ENCODE measurements around the gene DLL1. TPM values are rescaled to one million over a fixed set of nuclear protein-coding genes. Genes with fewer than 3 reads are reported as not detected.

Gene DLL1
- total and polyA plus RNA-seq, 9 of the 15 experiments (the other 6 are each of a cell fraction or from before 2014, with no cell fraction given): not detected

GRCh38 chr6:170294298-170294730, 3.4 kb upstream of the DLL1 start:
- Histone ChIP-seq H3K9me1 (ENCODE audit: control insufficient read depth, insufficient read depth, low read length) (no peaks in the 10 kb centered on the region), H3K4me2 (ENCODE audit: insufficient read depth, low read length) (no peak overlapping the region), H3K9ac (ENCODE audit: insufficient read depth in 1 of 2, low read depth in 2 of 2, low read length in 2 of 2) (no peak overlapping the region), H3K4me3 (no peak overlapping the region), H3K79me2 (ENCODE audit: control insufficient read depth, insufficient read depth, low read length) (no peaks in the 10 kb centered on the region), H3K9me3 (replicated peaks; ENCODE audit: control insufficient read depth, insufficient read depth, low read depth, low read length) (no peaks in the 10 kb centered on the region), H3K27ac (ENCODE audit: extremely low read depth, low read depth, low read length) (no peak overlapping the region), H3K4me1 (replicated peaks in 1 of 2; ENCODE audit: control insufficient read depth in 2 of 2, insufficient read depth in 2 of 2, low read length in 2 of 2) (peaks cover 0 to 46% of the 10 kb centered on the region in 2 experiments; a peak in 3 of 5 replicates), H3K36me3 (ENCODE audit: control insufficient read depth, insufficient read depth, low read length) (no peaks in the 10 kb centered on the region), H2AFZ (ENCODE audit: low read depth, low read length) (no peak overlapping the region), H4K20me1 (replicated peaks; ENCODE audit: control insufficient read depth, insufficient read depth, low read length) (peaks cover 12% of the 10 kb centered on the region), H3K27me3 (ENCODE audit: control insufficient read depth in 2 of 2, insufficient read depth in 2 of 2, low read length in 2 of 2) (peaks cover 77 to 85% of the 10 kb centered on the region in 2 experiments)
- 8% methylated on average over 2 of the region's 2 CpGs for WGBS (ENCODE audit: insufficient coverage, low coverage, missing lambda C conversion rate)
- ATAC-seq (no peak), DNase-seq (ENCODE audit: extremely low read depth in 1 of 4, low spot score in 3 of 4) (no peak), FAIRE-seq (no peak)
- in situ Hi-C loops (cut with MboI) (no loop called here), intact Hi-C loops (cut with micrococcal nuclease) (loop anchor here (5.0 to 10.0 kb wide), 2 partner anchors 133 to 220 kb away; no protein-coding TSS in a partner anchor)
- BruUV-seq (replicated peaks): no TSS peak
- POLR2A ChIA-PET: interaction anchor here (0.6 kb wide), 2 partner anchors 11 to 108 kb away, joined by 3 to 5 read pairs; no protein-coding TSS in a partner anchor
- CTCF ChIA-PET (ENCODE audit: low intra/inter-chr PET ratio): no interaction called here
- TF ChIP-seq SPI1 (IDR thresholded peaks at IDR 0.05; ENCODE audit: borderline replicate concordance, low read depth, low read length): no peak
- TF ChIP-seq SIN3A (IDR thresholded peaks at IDR 0.05; ENCODE audit: borderline replicate concordance in 2 of 2, control insufficient read depth in 1 of 2, low read depth in 2 of 2, low read length in 2 of 2): no peak
- TF ChIP-seq CBX2 (IDR thresholded peaks at IDR 0.05; ENCODE audit: insufficient read depth, low read length, poor library complexity, severe bottlenecking): peak; percentile 23
- no peak for TF ChIP-seq ZKSCAN8 (CRISPR knock-in tag; IDR thresholded peaks at IDR 0.05)
- TF ChIP-seq POLR2H (tag; IDR thresholded peaks at IDR 0.05; ENCODE audit: low read depth): no peak
- peak; percentile 82 for TF ChIP-seq CBX8 (IDR thresholded peaks at IDR 0.05; ENCODE audit: borderline replicate concordance, extremely low read depth, low read depth, low read length, poor library complexity, severe bottlenecking)
- no peak for TF ChIP-seq FIP1L1 (IDR thresholded peaks at IDR 0.05; ENCODE audit: low read depth, low read length, poor library complexity, severe bottlenecking)
